ENCODE data around the gene PACS2. TPM values are rescaled to one million over a fixed set of nuclear protein-coding genes. Genes with fewer than 3 reads are reported as not detected.

Gene PACS2
- total and polyA plus RNA-seq, 2 donors (not counting 3 experiments of a cell fraction or from before 2014, with no cell fraction given), result 52.7 to 86.3 TPM

- BruUV-seq (replicated peaks), result no TSS peak
- intact Hi-C loops (cut with micrococcal nuclease), result loop anchor here (5.0 kb wide), 1 partner anchor 36 kb away; the partner anchor contains the start of gene TEX22
- no peak overlapping the region for H3K9ac ChIP-seq (replicated peaks; ENCODE audit: extremely low read depth, insufficient read depth, low read length)
- no peak for TF ChIP-seq GATA2 (IDR thresholded peaks at IDR 0.05; ENCODE audit: insufficient read depth, insufficient read length, low read depth, low read length)
- no peak for TF ChIP-seq MYC (IDR thresholded peaks at IDR 0.05; ENCODE audit: low read depth, low read length)
- TF ChIP-seq FOS (IDR thresholded peaks at IDR 0.05; ENCODE audit: borderline replicate concordance, insufficient read depth, low read length), result no peak
- TF ChIP-seq MAX (IDR thresholded peaks at IDR 0.05; ENCODE audit: insufficient read depth, insufficient read length), result no peak
- TF ChIP-seq EZH2 (IDR thresholded peaks at IDR 0.05; ENCODE audit: borderline replicate concordance, low read depth, low read length, severe bottlenecking), result no peak
- H3K9me1 ChIP-seq (replicated peaks; ENCODE audit: control insufficient read depth, extremely low read depth, insufficient read depth, low read length), result no peaks in the 10 kb centered on the region
- H3K9me3 ChIP-seq (replicated peaks; ENCODE audit: control insufficient read depth, insufficient read depth, low read length), result no peaks in the 10 kb centered on the region
- peaks cover 2% of the 10 kb centered on the region for H4K20me1 ChIP-seq (replicated peaks; ENCODE audit: control insufficient read depth, extremely low read depth, insufficient read depth, low read length)
- no peaks in the 10 kb centered on the region for H3K27me3 ChIP-seq (ENCODE audit: control insufficient read depth in 2 of 2, insufficient read depth in 2 of 2, low read length in 2 of 2)
- POLR2A ChIA-PET, result no interaction called here
- dilution Hi-C loops (cut with MboI; ENCODE audit: extremely low pct_ligation_motif_present, low sequenced_read_pairs), result no loop called here
- CTCF ChIA-PET, result no interaction called here
- DNase-seq (ENCODE audit: low read depth, low spot score) (no peak), FAIRE-seq (no peak)
- H3K36me3 ChIP-seq (ENCODE audit: control insufficient read depth in 2 of 2, extremely low read depth in 1 of 2, insufficient read depth in 2 of 2, low read length in 2 of 2), result peaks cover 2 to 8% of the 10 kb centered on the region in 2 experiments
- peaks cover 44% of the 10 kb centered on the region for H3K4me1 ChIP-seq (ENCODE audit: control insufficient read depth, extremely low read depth, insufficient read depth, low read length)
- H3K4me2 ChIP-seq (ENCODE audit: insufficient read depth, low read length), result no peak overlapping the region
- no peak overlapping the region for H3K4me3 ChIP-seq (replicated peaks in 1 of 3; ENCODE audit: insufficient read depth in 1 of 3, low read depth in 1 of 3, low read length in 3 of 3)
- peaks cover 81% of the 10 kb centered on the region for H3K79me2 ChIP-seq (ENCODE audit: control insufficient read depth, insufficient read depth, low read length)
- H3K27ac ChIP-seq (ENCODE audit: insufficient read depth, low read depth, low read length), result no peak overlapping the region
- H2AFZ ChIP-seq (ENCODE audit: low read depth, low read length), result no peak overlapping the region
Measured at GRCh38 chr14:105433161-105433605, 118.6 kb downstream of the PACS2 start.

GRCh38 chr14:105436402-105436801 is 121.9 kb downstream of the PACS2 start:
- BruUV-seq (replicated peaks), result no TSS peak
- peaks cover 2% of the 10 kb centered on the region for H4K20me1 ChIP-seq (replicated peaks; ENCODE audit: control insufficient read depth, extremely low read depth, insufficient read depth, low read length)

More at GRCh38 chr14:105436402-105436801, 121.9 kb downstream of the PACS2 start:
- Histone ChIP-seq H3K4me3 (replicated peaks in 1 of 3; ENCODE audit: insufficient read depth in 1 of 3, low read depth in 1 of 3, low read length in 3 of 3) (no peak overlapping the region), H3K9me3 (replicated peaks; ENCODE audit: control insufficient read depth, insufficient read depth, low read length) (no peaks in the 10 kb centered on the region), H3K36me3 (ENCODE audit: control insufficient read depth in 2 of 2, extremely low read depth in 1 of 2, insufficient read depth in 2 of 2, low read length in 2 of 2) (peaks cover 2 to 26% of the 10 kb centered on the region in 2 experiments), H3K27me3 (ENCODE audit: control insufficient read depth in 2 of 2, insufficient read depth in 2 of 2, low read length in 2 of 2) (no peaks in the 10 kb centered on the region), H3K27ac (ENCODE audit: insufficient read depth, low read depth, low read length) (no peak overlapping the region), H2AFZ (ENCODE audit: low read depth, low read length) (no peak overlapping the region), H3K4me1 (ENCODE audit: control insufficient read depth, extremely low read depth, insufficient read depth, low read length) (peaks cover 25% of the 10 kb centered on the region), H3K79me2 (ENCODE audit: control insufficient read depth, insufficient read depth, low read length) (peaks cover 75% of the 10 kb centered on the region), H3K9me1 (replicated peaks; ENCODE audit: control insufficient read depth, extremely low read depth, insufficient read depth, low read length) (no peaks in the 10 kb centered on the region), H3K9ac (replicated peaks; ENCODE audit: extremely low read depth, insufficient read depth, low read length) (no peak overlapping the region), H3K4me2 (ENCODE audit: insufficient read depth, low read length) (peak overlapping the region; percentile 5)
- dilution Hi-C loops (cut with MboI; ENCODE audit: extremely low pct_ligation_motif_present, low sequenced_read_pairs) (no loop called here), intact Hi-C loops (cut with micrococcal nuclease) (no loop called here)
- no peak for FAIRE-seq
- CTCF ChIA-PET, result interaction anchor here (1.1 to 4.7 kb wide), 3 partner anchors 12 to 66 kb away, joined by 5 to 17 read pairs (median 12); no protein-coding TSS in a partner anchor
- POLR2A ChIA-PET, result no interaction called here
- no peak for TF ChIP-seq CTCF (IDR thresholded peaks at IDR 0.05; ENCODE audit: extremely low read depth in 1 of 2, insufficient read depth in 1 of 2, low read depth in 1 of 2, low read length in 2 of 2)
- no peak for TF ChIP-seq JUN (IDR thresholded peaks at IDR 0.05; ENCODE audit: borderline replicate concordance, insufficient read depth, insufficient read length, low read depth)
- no peak for TF ChIP-seq POLR2AphosphoS5 (IDR thresholded peaks at IDR 0.05; ENCODE audit: insufficient read depth, low read depth, low read length)
- no peak for TF ChIP-seq POLR2A (IDR thresholded peaks at IDR 0.05; ENCODE audit: low read depth, low read length)
- no peak for TF ChIP-seq MAX (IDR thresholded peaks at IDR 0.05; ENCODE audit: insufficient read depth, insufficient read length)
- no peak for TF ChIP-seq GATA2 (IDR thresholded peaks at IDR 0.05; ENCODE audit: insufficient read depth, insufficient read length, low read depth, low read length)
- no peak for TF ChIP-seq FOS (IDR thresholded peaks at IDR 0.05; ENCODE audit: borderline replicate concordance, insufficient read depth, low read length)
- TF ChIP-seq EZH2 (IDR thresholded peaks at IDR 0.05; ENCODE audit: borderline replicate concordance, low read depth, low read length, severe bottlenecking), result no peak
- TF ChIP-seq MYC (IDR thresholded peaks at IDR 0.05; ENCODE audit: low read depth, low read length), result no peak
- peak; percentile 49 for DNase-seq (ENCODE audit: low read depth, low spot score)
